DMS 273 (cell line): ENCODE measurements around the gene LGALS1.
"Not testable (repeated sequence)": the region's sequence is repeated elsewhere in the genome, so short reads cannot be mapped to it uniquely, and the experiment has no call there.

ENCODE experiments used
- DNase-seq: peaks from one replicate; lab custom pipeline; 2025; ENCODE audit not compliant: unreplicated experiment; lab: John Stamatoyannopoulos, UW

The LGALS1 gene

GRCh38 chr22:37715760-37716159 lies 40.3 kb downstream of the LGALS1 start:
- no peak for DNase-seq

DNA sequence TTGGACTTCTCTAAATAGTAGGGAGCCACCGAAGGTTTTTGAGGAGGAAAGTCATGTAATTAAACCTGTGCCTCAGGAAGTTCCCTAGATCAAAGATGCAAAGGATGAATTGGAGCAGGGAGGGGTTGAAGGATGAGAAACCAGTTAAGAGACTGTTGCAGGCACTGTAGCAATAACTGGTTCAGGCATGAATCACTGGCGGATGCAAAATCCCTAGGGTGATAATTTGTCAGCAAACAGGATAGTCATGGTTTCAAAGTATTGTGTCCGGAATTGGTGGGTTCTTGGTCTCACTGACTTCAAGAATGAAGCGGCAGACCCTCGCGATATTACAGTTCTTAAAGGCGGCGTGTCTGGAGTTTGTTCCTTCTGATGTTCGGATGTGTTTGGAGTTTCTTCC lies 41.3 kb downstream of the LGALS1 start:
- no peak for DNase-seq

DNA sequence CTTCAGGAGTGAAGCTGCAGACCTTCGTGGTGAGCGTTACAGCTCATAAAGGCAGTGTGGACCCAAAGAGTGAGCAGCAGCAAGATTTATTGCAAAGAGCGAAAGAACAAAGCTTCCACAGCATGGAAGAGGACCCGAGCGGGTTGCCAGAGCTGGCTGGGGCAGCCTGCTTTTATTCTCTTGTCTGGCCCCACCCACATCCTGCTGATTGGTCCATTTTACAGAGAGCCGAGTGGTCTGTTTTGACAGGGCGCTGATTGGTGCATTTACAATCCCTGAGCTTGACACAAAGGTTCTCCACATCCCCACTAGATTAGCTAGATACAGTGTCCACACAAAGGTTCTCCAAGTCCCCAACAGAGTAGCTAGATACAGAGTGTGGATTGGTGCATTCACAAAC lies 41.8 kb downstream of the LGALS1 start:
- DNase-seq: not testable (repeated sequence)

GRCh38 chr22:37717746-37718305 lies 42.4 kb downstream of the LGALS1 start:
- DNase-seq: not testable (repeated sequence)

DNA sequence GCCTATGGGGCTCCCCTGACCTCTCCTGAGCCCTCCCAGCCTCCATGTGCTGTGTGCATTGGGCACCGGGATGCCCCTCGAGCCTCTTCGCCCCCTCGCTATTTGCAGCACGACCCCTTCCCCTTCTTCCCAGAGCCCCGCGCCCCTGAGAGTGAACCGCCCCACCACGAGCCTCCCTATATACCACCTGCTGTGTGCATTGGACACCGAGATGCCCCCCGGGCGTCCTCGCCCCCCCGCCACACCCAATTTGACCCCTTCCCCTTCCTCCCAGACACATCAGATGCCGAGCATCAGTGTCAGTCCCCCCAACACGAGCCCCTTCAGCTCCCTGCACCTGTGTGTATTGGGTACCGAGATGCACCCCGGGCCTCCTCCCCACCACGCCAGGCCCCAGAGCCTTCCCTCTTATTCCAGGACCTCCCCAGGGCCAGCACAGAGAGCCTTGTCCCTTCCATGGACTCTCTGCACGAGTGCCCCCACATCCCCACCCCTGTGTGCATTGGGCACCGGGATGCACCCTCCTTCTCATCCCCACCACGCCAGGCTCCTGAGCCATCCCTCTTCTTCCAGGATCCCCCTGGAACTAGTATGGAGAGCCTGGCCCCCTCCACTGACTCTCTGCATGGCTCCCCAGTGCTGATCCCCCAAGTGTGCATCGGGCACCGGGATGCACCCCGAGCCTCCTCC lies 50.3 kb downstream of the LGALS1 start:
- no peak for DNase-seq

- no peak for DNase-seq
Measured at GRCh38 chr22:37726241-37726887, 50.9 kb downstream of the LGALS1 start.

GRCh38 chr22:37728620-37729019 lies 53.2 kb downstream of the LGALS1 start:
- no peak for DNase-seq
